Activated CD8-positive, alpha-beta memory T cell treated with anti-CD3 and anti-CD28 coated beads, Interleukin-2, amount 10 ng/mL, durations not matched to agents 7 days and 5 days (primary cell): Measurements from ENCODE around the gene MOV10. TPM values are rescaled to one million over a fixed set of nuclear protein-coding genes. Genes with fewer than 3 reads are reported as not detected.

ENCODE experiments used
- ATAC-seq: fragments of 150-1000 bp; cut with Tn5 transposase; one replicate; pipeline ENCODE4 v1.10.0; 2021; ENCODE audit warnings: moderate library complexity
- CTCF ChIA-PET: fragments of 350-600 bp; sonication (Branson Sonifier 250); formaldehyde crosslinking; loops from one replicate; lab custom pipeline; 2021; ENCODE audit warnings: antibody characterized with exemption; lab: Charles Lee
- DNase-seq: peaks from one replicate; pipeline ENCODE4 v3.0.0-alpha.2; 2020
- H3K27ac Mint-ChIP-seq: one replicate; pipeline ENCODE4 v1.8.0; 2021; ENCODE audit warnings: mild to moderate bottlenecking, mixed read lengths
- H3K27me3 Mint-ChIP-seq: one replicate; pipeline ENCODE4 v1.8.0; 2021; ENCODE audit warnings: mixed read lengths
- H3K36me3 Mint-ChIP-seq: one replicate; pipeline ENCODE4 v1.8.0; 2021; ENCODE audit warnings: mild to moderate bottlenecking, mixed read lengths
- H3K4me1 Mint-ChIP-seq: one replicate; pipeline ENCODE4 v1.8.0; 2021; ENCODE audit warnings: mixed read lengths
- H3K4me3 Mint-ChIP-seq: one replicate; pipeline ENCODE4 v1.8.0; 2021; ENCODE audit warnings: mild to moderate bottlenecking, moderate library complexity, mixed read lengths
- H3K9me3 Mint-ChIP-seq: one replicate; pipeline ENCODE4 v1.8.0; 2022; ENCODE audit warnings: low read depth, mixed read lengths
- total RNA-seq, 2 experiments: library from RNA; stranded (reverse); gene quantifications; one replicate each; pipeline ENCODE4 v1.2.3, GENCODE V29; 2021

Gene MOV10
- total RNA-seq, 2 experiments from 2014 or later: 112 to 171 TPM

DNA sequence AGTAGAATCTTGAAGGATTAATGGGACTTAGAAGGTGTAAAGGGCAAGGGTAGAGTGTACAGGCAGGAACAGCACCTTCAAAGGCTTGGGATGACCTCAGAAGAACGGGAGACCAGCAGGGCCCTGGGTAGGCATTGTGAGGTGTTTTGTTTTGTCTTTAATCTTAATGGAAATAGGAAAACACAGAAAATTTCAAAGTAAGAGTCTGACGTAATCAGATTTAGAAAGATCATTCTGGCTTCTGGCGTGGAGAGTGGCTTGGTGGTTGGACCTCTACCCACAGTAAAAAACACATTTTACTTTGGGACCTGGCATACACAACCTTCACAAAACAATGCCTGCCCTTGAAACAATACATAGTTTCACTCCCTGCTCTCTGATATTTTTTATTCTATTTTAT lies 4.1 kb downstream of the MOV10 start:
- no peak for ATAC-seq
- Mint-ChIP-seq H3K9me3 (peaks cover 2% of the 10 kb centered on the region), H3K27ac (peak overlapping the region; percentile 18), H3K4me1 (peaks cover 49% of the 10 kb centered on the region), H3K4me3 (no peak overlapping the region), H3K27me3 (no peaks in the 10 kb centered on the region), H3K36me3 (peaks cover 34% of the 10 kb centered on the region)
- no peak for DNase-seq
- CTCF ChIA-PET: no interaction called here

DNA sequence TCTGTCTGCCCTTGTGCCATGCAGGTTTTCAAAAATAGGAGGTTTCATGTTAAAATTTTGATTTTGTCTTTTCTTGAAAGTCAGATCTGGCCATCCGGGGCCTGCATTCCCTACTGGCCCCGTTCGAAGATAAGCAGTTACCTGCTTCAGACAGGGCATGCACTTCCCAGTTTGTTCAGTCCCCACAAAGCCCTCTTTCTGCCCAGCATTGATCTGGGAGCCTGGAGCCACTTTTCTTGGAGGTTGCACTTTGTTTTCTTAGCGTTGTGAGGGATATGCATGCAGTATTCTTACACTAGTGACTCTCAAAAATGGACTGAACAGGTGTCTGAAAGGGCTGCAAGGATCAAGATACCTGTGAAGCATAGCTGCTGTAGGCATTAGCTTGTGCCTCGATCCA lies 11.5 kb downstream of the MOV10 start:
- CTCF ChIA-PET: interaction anchor here (1.3 to 1.4 kb wide), 2 partner anchors 11 to 22 kb away, joined by 4 to 6 read pairs; partner anchors contain the start of gene MOV10

DNA sequence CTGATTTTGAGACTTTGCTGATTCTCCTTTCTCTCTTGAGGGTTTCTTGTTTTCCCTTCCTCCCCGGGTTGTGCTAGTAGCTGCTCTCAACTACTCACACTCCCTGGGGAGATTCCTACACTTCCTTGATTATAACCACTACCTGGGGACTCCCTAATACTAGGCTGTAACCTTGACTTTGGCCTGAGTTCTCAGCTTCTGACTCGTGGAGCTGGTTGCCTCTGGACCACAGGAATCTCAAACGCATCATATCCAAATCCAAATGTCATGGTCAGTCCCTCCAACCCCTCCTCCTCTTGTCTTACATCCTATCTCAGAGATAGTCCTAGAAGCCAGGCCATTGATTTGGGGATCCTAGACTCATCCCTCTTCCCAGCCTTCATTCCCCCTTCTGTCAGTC lies 12.0 kb downstream of the MOV10 start:
- CTCF ChIA-PET: interaction anchor here (1.3 to 1.4 kb wide), 2 partner anchors 11 to 22 kb away, joined by 4 to 6 read pairs; partner anchors contain the start of gene MOV10
- no peak for ATAC-seq
- no peak overlapping the region for H3K4me3 Mint-ChIP-seq
- no peak for DNase-seq
- H3K27me3 Mint-ChIP-seq: no peaks in the 10 kb centered on the region
- peaks cover 15% of the 10 kb centered on the region for H3K4me1 Mint-ChIP-seq
- H3K9me3 Mint-ChIP-seq: no peaks in the 10 kb centered on the region
- no peak overlapping the region for H3K27ac Mint-ChIP-seq
- H3K36me3 Mint-ChIP-seq: peaks cover 24% of the 10 kb centered on the region

More for the DNA sequence above, 11.5 kb downstream of the MOV10 start:
- H3K4me1 Mint-ChIP-seq: peaks cover 15% of the 10 kb centered on the region
- no peak overlapping the region for H3K4me3 Mint-ChIP-seq
- H3K27ac Mint-ChIP-seq: no peak overlapping the region
- no peaks in the 10 kb centered on the region for H3K27me3 Mint-ChIP-seq
- no peaks in the 10 kb centered on the region for H3K9me3 Mint-ChIP-seq
- DNase-seq (no peak), ATAC-seq (no peak)
- peaks cover 25% of the 10 kb centered on the region for H3K36me3 Mint-ChIP-seq

DNA sequence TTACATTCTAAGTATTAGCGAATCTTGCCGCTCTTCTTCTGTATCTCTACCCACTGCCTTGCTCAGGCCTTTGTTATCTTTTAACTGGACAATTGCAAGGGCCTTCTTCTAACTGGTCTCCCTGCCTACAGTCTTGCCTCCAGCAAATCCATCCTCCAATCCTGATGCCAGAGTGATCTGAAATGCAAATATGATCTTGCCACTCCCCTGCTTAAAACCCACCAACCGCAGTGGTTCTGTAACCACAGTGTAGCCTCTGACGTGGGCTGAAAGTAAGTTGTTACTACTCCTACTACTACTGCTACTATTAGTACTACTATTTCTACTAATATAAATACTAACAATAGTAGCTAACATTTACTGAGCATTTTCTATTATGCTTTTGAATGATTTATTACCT lies 12.4 kb downstream of the MOV10 start:
- Mint-ChIP-seq H3K4me1 (peaks cover 15% of the 10 kb centered on the region), H3K9me3 (no peaks in the 10 kb centered on the region)
- CTCF ChIA-PET: interaction anchor here (1.4 kb wide), 1 partner anchor 12 kb away, joined by 6 read pairs; the partner anchor contains the start of gene MOV10

DNA sequence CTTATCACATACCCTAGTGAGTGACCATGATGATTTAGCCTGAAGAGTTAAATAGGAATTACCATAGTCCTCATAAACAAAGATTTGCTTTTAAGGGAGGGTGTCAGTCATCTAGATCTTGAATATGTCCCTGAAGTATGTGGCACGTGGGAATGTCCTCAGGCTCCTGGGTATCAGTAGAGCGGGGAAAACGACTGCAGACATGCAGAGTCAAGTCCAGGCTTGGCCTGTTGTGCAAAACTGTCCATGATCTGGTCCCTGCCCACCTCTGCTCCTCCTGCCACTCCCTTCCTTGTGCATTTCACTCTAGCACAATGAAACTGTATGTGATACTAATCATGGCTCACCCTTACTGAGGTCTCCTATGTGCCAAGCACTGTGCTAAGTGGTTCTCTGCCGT lies 12.9 kb downstream of the MOV10 start:
- Mint-ChIP-seq H3K4me1 (peaks cover 13% of the 10 kb centered on the region), H3K36me3 (peaks cover 24% of the 10 kb centered on the region), H3K4me3 (no peak overlapping the region), H3K27me3 (no peaks in the 10 kb centered on the region), H3K27ac (no peak overlapping the region), H3K9me3 (no peaks in the 10 kb centered on the region)
- ATAC-seq: no peak
- DNase-seq: no peak
- CTCF ChIA-PET: interaction anchor here (1.4 kb wide), 1 partner anchor 12 kb away, joined by 6 read pairs; the partner anchor contains the start of gene MOV10

More for the DNA sequence above, 12.4 kb downstream of the MOV10 start:
- Mint-ChIP-seq H3K4me3 (no peak overlapping the region), H3K27ac (no peak overlapping the region), H3K36me3 (peaks cover 26% of the 10 kb centered on the region), H3K27me3 (no peaks in the 10 kb centered on the region)
- DNase-seq: no peak
- ATAC-seq: no peak

DNA sequence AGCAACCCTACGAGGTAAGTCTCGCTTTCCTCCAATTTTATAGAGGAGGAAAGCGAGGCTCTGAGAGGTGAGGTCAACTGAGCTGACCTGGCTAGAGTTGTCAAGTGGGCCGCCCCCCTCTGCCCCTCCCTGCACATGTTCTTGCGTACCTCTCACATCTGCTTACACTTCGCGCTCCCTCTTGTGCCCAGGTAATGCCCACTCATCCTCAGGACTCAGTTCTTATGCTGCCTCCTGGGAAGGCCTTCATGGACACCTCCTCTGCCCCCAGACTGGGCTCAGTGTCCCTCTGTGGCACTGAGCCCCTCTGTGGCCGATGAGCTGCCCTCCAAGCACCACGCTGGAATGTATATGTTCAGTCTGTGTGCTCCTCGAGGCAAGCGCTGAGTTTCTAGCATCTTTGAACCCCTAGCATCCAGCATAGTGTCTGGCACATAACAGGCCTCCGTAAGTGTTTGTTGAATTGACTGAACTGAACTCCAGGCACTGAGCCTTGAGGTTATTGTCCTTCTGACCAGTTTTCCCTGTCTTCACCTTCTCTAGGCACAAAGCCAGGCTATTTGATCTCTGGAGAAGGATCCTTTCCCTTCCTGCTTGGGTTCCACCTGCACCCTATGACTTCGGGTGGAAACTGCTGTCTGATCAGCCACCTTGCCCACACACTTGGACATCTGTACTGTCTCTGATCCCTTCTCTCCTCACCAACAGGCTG lies 13.5 kb downstream of the MOV10 start:
- Mint-ChIP-seq H3K4me1 (peaks cover 11% of the 10 kb centered on the region), H3K9me3 (no peaks in the 10 kb centered on the region), H3K36me3 (peaks cover 22% of the 10 kb centered on the region), H3K4me3 (no peak overlapping the region), H3K27ac (no peak overlapping the region), H3K27me3 (no peaks in the 10 kb centered on the region)
- CTCF ChIA-PET: no interaction called here
- ATAC-seq: no peak
- DNase-seq: no peak

DNA sequence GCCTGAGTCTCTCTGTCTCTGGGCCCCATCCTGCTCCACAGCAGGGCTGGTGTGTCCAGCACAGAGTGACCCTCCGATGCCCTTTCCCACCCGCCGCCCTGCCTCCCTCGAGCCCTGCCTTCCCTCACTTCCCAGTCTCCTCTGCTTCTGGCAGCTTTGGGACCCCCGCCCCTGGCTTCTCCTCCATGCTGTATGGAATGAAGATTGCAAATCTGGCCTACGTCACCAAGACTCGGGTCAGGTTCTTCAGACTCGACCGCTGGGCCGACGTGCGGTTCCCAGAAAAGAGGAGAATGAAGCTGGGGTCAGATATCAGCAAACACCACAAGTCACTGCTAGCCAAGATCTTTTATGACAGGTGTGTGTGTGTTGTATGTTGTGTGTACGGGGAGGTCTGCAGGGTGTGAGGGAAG lies 14.3 kb downstream of the MOV10 start:
- peaks cover 22% of the 10 kb centered on the region for H3K36me3 Mint-ChIP-seq
- no peaks in the 10 kb centered on the region for H3K9me3 Mint-ChIP-seq
- CTCF ChIA-PET: interaction anchor here (0.9 to 2.0 kb wide), 2 partner anchors 13 to 27 kb away, joined by 3 to 4 read pairs; partner anchors contain the start of gene PPM1J
- peaks cover 10% of the 10 kb centered on the region for H3K4me1 Mint-ChIP-seq
- no peak overlapping the region for H3K27ac Mint-ChIP-seq
- DNase-seq: no peak
- H3K27me3 Mint-ChIP-seq: no peaks in the 10 kb centered on the region
- no peak for ATAC-seq
- H3K4me3 Mint-ChIP-seq: no peak overlapping the region

DNA sequence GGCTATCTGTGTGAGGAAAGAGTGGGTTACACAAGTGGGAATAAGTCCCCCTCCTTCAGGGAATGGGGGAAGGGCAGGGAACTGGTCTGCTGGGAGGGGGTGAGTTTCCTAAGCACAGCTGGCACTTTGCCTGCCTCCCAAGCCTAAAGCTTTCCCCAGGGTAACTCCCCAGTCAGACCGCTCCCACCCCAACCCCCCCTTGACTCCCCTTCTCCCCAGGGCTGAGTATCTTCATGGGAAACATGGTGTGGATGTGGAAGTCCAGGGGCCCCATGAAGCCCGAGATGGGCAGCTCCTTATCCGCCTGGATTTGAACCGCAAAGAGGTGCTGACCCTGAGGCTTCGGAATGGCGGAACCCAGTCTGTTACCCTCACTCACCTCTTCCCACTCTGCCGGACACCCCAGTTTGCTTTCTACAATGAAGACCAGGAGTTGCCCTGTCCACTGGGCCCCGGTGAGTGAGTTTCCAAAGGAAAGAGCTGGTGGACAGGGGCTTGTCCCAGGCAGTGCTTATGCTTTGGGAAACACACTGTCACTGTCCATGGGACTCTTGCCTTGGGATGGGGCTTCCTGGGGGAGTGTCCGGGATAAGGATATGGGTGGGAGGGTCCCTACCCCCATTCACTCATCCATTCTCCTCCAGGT lies 14.9 kb downstream of the MOV10 start:
- no peaks in the 10 kb centered on the region for H3K9me3 Mint-ChIP-seq
- CTCF ChIA-PET: interaction anchor here (0.9 to 2.0 kb wide), 2 partner anchors 12 to 26 kb away, joined by 3 to 4 read pairs; partner anchors contain the start of gene PPM1J
- H3K27me3 Mint-ChIP-seq: no peaks in the 10 kb centered on the region
- ATAC-seq (no peak), DNase-seq (no peak)
- no peak overlapping the region for H3K27ac Mint-ChIP-seq
- H3K4me3 Mint-ChIP-seq: no peak overlapping the region
- peaks cover 10% of the 10 kb centered on the region for H3K4me1 Mint-ChIP-seq
- peaks cover 22% of the 10 kb centered on the region for H3K36me3 Mint-ChIP-seq

DNA sequence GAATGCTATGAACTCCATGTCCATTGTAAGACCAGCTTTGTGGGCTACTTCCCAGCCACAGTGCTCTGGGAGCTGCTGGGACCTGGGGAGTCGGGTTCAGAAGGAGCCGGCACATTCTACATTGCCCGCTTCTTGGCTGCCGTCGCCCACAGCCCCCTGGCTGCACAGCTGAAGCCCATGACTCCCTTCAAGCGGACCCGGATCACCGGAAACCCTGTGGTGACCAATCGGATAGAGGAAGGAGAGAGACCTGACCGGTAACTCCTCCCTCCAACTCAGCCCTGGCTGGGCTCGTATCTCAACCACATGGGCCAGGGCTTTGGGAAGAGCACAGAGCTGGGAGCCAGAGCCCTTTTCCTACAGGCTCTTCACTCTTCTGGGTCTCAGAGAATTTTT lies 15.4 kb downstream of the MOV10 start:
- CTCF ChIA-PET: interaction anchor here (0.9 to 2.0 kb wide), 2 partner anchors 12 to 26 kb away, joined by 3 to 4 read pairs; partner anchors contain the start of gene PPM1J

DNA sequence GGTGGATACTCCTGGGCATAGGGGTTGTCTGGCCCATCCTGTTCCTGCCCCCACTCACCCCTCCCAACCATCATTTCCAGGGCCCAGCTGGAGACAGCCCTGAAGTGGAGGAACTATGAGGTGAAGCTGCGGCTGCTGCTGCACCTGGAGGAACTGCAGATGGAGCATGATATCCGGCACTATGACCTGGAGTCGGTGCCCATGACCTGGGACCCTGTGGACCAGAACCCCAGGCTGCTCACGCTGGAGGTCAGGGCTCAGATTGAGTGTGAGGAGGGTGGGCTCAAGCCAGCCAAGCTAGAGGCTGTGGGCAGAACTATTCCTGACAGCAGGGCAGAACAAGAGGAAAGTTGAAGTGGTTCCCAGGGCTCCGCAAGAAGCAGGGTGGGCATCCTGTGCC lies 18.2 kb downstream of the MOV10 start:
- H3K36me3 Mint-ChIP-seq: peaks cover 29% of the 10 kb centered on the region
- DNase-seq: no peak
- H3K9me3 Mint-ChIP-seq: no peaks in the 10 kb centered on the region
- CTCF ChIA-PET: no interaction called here
- peaks cover 3% of the 10 kb centered on the region for H3K4me1 Mint-ChIP-seq
- ATAC-seq: no peak
- no peak overlapping the region for H3K4me3 Mint-ChIP-seq
- no peak overlapping the region for H3K27ac Mint-ChIP-seq
- no peaks in the 10 kb centered on the region for H3K27me3 Mint-ChIP-seq

More for the DNA sequence above, 15.4 kb downstream of the MOV10 start:
- Mint-ChIP-seq H3K4me3 (no peak overlapping the region), H3K36me3 (peaks cover 24% of the 10 kb centered on the region), H3K9me3 (no peaks in the 10 kb centered on the region), H3K4me1 (peaks cover 10% of the 10 kb centered on the region), H3K27me3 (no peaks in the 10 kb centered on the region), H3K27ac (no peak overlapping the region)
- DNase-seq: no peak
- ATAC-seq: no peak

DNA sequence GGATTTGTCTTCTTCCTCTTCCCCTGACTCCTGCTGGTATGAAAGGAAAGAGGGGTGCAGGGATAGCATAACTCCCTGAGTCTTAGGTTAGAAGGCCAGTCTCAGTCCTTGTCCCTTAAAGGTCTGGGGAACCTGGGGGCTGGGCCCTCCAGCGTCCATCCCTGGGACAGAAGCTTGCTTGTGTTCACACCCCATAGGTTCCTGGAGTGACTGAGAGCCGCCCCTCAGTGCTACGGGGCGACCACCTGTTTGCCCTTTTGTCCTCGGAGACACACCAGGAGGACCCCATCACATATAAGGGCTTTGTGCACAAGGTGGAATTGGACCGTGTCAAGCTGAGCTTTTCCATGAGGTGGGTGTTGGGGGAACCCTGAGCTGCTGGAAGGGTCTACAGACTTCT lies 19.4 kb downstream of the MOV10 start:
- Mint-ChIP-seq H3K4me1 (peaks cover 3% of the 10 kb centered on the region), H3K9me3 (no peaks in the 10 kb centered on the region), H3K27me3 (no peaks in the 10 kb centered on the region), H3K4me3 (no peak overlapping the region), H3K27ac (no peak overlapping the region), H3K36me3 (peaks cover 28% of the 10 kb centered on the region)
- ATAC-seq (no peak), DNase-seq (no peak)
- CTCF ChIA-PET: interaction anchor here (0.8 kb wide), 1 partner anchor 10 kb away, joined by 3 read pairs; no protein-coding TSS in a partner anchor

DNA sequence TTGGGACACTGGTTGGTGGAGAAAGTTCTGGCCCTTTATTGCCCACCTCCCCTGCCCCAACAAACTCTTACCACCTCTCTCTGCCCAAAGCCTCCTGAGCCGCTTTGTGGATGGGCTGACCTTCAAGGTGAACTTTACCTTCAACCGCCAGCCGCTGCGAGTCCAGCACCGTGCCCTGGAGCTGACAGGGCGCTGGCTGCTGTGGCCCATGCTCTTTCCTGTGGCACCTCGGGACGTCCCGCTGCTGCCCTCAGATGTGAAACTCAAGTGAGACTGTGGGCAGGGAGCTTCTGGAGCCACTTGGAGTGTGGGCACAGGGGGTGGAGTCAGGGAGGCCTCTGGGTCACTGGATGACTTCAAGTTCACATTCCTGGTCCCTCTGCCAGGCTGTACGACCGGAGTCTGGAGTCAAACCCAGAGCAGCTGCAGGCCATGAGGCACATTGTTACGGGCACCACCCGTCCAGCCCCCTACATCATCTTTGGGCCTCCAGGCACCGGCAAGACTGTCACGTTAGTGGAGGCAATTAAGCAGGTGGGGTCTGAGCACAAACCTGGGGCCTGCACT lies 20.0 kb downstream of the MOV10 start:
- H3K27ac Mint-ChIP-seq: no peak overlapping the region
- CTCF ChIA-PET: interaction anchor here (0.8 kb wide), 1 partner anchor 10 kb away, joined by 3 read pairs; no protein-coding TSS in a partner anchor
- DNase-seq (no peak), ATAC-seq (no peak)
- no peaks in the 10 kb centered on the region for H3K27me3 Mint-ChIP-seq
- H3K36me3 Mint-ChIP-seq: peaks cover 31% of the 10 kb centered on the region
- peaks cover 3% of the 10 kb centered on the region for H3K4me1 Mint-ChIP-seq
- H3K9me3 Mint-ChIP-seq: no peaks in the 10 kb centered on the region
- no peak overlapping the region for H3K4me3 Mint-ChIP-seq

DNA sequence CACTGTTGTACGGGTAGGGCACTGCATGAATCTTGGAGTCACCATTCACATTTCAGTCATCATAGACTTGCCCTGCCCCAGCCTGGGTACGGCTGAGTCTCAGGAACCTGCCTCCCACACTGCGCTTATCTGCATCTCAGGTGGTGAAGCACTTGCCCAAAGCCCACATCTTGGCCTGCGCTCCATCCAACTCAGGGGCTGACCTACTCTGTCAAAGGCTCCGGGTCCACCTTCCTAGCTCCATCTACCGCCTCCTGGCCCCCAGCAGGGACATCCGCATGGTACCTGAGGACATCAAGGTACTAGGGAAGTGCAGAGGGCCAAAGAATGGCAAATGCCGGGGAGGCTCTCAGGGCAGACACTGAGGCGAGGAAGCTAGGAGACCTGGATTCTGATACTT lies 20.8 kb downstream of the MOV10 start:
- peaks cover 28% of the 10 kb centered on the region for H3K36me3 Mint-ChIP-seq
- H3K27me3 Mint-ChIP-seq: no peaks in the 10 kb centered on the region
- peaks cover 7% of the 10 kb centered on the region for H3K4me1 Mint-ChIP-seq
- DNase-seq (no peak), ATAC-seq (no peak)
- CTCF ChIA-PET: no interaction called here
- no peak overlapping the region for H3K27ac Mint-ChIP-seq
- no peaks in the 10 kb centered on the region for H3K9me3 Mint-ChIP-seq
- H3K4me3 Mint-ChIP-seq: no peak overlapping the region
